GM12891 (cell line): ENCODE measurements around the gene KHK.

Source experiments
- PAX5 ChIP-seq: IDR thresholded peaks from 2 replicates; pipeline ENCODE4 v1.6.1; 2011; ENCODE audit warnings: low read length, moderate library complexity, mild to moderate bottlenecking; ENCODE audit not compliant: insufficient read depth, severe bottlenecking
- POLR2A ChIP-seq: IDR thresholded peaks from 2 replicates; pipeline ENCODE4 v1.6.1; 2011; ENCODE audit warnings: low read depth, low read length, control low read depth
- POLR2AphosphoS5 ChIP-seq: IDR thresholded peaks from 2 replicates; pipeline ENCODE4 v1.6.1; 2011; ENCODE audit warnings: low read depth, low read length, control low read depth
- SPI1 ChIP-seq: IDR thresholded peaks from 2 replicates; pipeline ENCODE4 v1.6.1; 2011; ENCODE audit warnings: low read depth, low read length, control low read depth
- TAF1 ChIP-seq: IDR thresholded peaks from 2 replicates; pipeline ENCODE4 v1.6.1; 2011; ENCODE audit warnings: low read depth, low read length, control low read depth

DNA sequence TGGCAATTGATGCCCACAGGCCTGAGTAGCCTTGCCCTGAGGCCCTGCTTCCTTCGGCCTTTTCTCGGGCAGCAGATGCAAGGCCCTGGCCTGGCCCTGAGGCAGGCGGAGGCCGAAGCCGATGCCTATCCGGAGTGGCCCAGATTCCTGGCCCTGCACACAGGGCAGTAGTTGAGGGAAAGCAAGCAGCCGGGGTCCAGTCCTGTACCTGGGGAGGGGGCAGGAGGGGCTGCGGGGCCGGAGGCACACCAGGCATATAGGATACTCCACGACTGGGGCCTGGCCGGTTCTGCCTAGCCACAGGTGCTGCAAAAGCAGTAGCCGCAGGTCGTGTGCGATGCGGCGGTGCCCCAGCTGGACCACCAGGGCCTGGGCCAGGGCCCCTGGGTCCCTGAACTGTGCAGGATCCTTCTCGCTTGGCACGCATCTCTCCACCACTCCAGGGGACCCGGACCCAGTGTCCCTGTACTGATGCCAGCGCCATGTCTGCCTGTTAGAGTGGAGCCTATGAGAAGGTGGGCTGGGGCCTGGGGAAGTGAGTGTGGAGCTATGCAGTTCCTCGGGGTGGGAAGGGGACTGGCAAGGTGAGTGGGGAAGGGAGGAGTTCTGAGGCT is 50.9 kb downstream of the KHK start:
- TF ChIP-seq POLR2A (no peak), TAF1 (no peak), SPI1 (no peak), POLR2AphosphoS5 (no peak), PAX5 (no peak)
